ENCODE results near the gene MAPK14.

MAPK14 gene

GRCh38 chr6:36141091-36141490 is 113.5 kb downstream of the MAPK14 start:
- DNase-seq = no peak

- no peak for DNase-seq
Measured at GRCh38 chr6:36141961-36142360, 114.4 kb downstream of the MAPK14 start.

GRCh38 chr6:36142971-36143838 is 115.6 kb downstream of the MAPK14 start:
- DNase-seq = no peak

- DNase-seq = no peak
Measured at GRCh38 chr6:36145495-36145894, 117.9 kb downstream of the MAPK14 start.

GRCh38 chr6:36147294-36147693 is 119.7 kb downstream of the MAPK14 start:
- DNase-seq = no peak

- no peak for DNase-seq
Measured at GRCh38 chr6:36149476-36149875, 121.9 kb downstream of the MAPK14 start.

- no peak for DNase-seq
Measured at GRCh38 chr6:36150283-36150682, 122.7 kb downstream of the MAPK14 start.

GRCh38 chr6:36154286-36154685 is 126.7 kb downstream of the MAPK14 start:
- no peak for DNase-seq

- DNase-seq = no peak
Measured at GRCh38 chr6:36155662-36156061, 128.1 kb downstream of the MAPK14 start.

- no peak for DNase-seq
Measured at GRCh38 chr6:36160147-36160760, 132.6 kb downstream of the MAPK14 start.

All from NCI-H2227 treated with DMSO at 0.1 percent for 48 hours (cell line).